Nucleus accumbens (tissue), 56 donors: Measurements from ENCODE around the gene CDH5.
"Not testable (repeated sequence)": the region's sequence is repeated elsewhere in the genome, so short reads cannot be mapped to it uniquely, and the experiment has no call there.

Experiments
- DNase-seq, 56 donors: peaks; one replicate each; lab custom pipeline; 2025; lab: John Stamatoyannopoulos, UW

Gene CDH5, protein sequence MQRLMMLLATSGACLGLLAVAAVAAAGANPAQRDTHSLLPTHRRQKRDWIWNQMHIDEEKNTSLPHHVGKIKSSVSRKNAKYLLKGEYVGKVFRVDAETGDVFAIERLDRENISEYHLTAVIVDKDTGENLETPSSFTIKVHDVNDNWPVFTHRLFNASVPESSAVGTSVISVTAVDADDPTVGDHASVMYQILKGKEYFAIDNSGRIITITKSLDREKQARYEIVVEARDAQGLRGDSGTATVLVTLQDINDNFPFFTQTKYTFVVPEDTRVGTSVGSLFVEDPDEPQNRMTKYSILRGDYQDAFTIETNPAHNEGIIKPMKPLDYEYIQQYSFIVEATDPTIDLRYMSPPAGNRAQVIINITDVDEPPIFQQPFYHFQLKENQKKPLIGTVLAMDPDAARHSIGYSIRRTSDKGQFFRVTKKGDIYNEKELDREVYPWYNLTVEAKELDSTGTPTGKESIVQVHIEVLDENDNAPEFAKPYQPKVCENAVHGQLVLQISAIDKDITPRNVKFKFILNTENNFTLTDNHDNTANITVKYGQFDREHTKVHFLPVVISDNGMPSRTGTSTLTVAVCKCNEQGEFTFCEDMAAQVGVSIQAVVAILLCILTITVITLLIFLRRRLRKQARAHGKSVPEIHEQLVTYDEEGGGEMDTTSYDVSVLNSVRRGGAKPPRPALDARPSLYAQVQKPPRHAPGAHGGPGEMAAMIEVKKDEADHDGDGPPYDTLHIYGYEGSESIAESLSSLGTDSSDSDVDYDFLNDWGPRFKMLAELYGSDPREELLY

DNA sequence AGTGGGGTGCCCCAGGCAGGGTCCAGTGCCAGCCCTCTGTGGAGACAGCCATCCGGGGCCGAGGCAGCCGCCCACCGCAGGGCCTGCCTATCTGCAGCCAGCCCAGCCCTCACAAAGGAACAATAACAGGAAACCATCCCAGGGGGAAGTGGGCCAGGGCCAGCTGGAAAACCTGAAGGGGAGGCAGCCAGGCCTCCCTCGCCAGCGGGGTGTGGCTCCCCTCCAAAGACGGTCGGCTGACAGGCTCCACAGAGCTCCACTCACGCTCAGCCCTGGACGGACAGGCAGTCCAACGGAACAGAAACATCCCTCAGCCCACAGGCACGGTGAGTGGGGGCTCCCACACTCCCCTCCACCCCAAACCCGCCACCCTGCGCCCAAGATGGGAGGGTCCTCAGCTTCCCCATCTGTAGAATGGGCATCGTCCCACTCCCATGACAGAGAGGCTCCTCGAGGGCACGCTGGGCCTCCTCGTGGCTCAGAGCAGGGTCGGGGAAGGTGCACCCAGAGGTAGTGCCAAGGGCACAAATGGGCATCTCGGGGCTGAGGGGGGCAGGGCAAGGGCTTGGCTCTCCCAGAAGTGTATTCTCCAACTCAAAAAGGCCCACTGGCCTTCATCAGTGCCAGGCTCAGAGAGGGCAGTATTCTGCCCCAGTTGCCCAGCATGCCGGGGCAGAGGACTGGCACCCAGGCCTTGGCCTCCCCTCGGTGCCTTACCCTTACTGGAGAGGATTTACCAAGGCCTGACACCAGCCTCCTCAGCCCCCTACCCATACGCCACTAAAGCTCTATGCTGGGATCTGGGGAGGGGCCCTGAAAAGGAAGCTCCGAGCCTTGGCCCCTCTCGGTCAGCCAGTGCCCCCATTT lies at the start of gene CDH5:
Gene CDH5 (plus strand): TSS at position 259 of the 867 bp plus-strand sequence. CDS start 12,647 bp downstream, outside the sequence.
- DNase-seq, result peak in 2 of 56 donors; percentile 12 to 16

DNA sequence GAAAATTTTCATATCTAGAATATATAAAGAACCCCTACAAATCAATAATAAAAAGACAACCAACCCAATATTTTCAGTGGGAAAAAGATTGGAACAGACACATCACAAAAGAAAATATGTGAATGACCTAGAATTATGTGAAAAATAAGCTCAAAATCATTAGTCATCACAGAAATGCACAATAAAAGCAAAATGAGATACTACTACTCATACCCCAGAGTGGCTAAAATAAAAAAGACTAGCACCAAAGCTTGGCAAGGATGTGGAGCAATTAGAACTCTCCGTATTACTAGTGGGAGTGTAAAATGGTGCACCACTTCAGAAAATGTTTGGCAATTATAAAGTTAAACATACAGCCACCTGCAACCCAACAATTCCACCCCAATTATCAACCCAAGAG lies 48.0 kb upstream of the CDH5 start:
- no peak for DNase-seq

DNA sequence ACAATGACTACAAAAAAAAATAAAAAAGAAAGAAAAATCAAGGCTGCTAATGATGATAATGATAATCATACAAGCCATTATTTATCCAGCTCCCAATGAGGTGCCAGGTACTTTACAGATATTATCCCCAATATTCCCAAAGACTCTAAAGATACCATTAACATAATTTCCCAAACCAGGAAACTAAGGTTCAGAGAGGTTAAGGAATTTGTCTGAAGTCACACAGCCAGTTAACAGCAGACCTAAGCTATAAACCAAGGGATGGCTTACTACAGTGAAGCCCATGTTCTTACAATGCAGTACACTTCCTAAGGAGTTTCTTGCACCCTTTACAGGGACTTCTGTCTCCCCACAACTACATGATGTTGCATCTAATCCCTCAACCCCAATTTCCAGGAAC lies 45.7 kb upstream of the CDH5 start:
- DNase-seq, result no peak

DNA sequence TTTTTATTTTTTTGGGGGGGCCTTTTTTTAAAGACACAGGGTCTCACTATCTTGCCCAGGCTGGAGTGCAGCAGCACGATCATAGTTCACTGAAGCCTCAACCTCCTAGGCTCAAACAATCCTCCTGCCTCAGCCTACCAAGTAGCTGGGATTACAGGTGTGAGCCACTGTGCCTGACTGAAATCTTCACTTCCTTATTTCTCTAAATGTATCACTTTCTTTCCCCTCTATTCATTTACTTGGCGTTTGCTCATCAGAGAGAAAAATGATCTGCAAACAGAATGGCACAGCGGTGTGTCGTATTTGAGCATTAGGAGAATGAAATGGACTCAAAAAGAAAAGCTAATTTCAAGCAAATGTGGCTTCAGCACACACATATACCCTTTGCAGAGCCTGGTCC lies 44.3 kb upstream of the CDH5 start:
- DNase-seq, result no peak

DNA sequence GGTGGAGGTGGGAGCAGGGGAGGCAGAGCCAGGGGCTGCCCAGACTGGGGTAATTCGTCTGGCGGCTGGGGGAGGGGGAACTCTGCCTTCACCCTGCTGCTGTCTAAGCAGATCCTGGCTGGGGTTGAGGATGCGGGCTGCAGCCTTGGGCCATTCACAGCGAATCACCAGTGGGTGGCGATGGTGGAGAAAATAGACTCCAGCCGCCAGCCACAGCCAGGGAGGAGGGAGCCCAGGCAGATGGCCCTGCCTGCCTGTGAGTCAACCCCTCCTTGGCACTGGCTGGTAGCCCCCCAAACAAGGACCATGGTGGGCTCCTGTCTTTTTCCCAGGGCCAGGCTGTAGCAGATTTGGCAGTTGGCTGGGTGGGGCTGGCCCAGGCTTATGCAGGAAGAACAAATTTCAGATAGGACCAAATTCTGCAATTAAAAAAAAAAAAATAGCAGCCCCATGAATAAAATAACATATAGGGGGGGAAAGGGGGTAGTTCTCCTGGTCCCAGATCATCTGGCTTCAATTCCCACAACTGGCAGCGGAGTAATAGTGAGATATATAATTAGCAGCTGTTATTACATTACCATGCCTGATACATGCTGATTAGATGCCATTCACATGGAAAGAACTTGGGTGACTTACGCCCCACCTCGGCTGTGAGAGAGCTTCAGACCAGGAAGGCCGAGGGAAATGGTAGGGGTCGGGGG lies 41.5 kb upstream of the CDH5 start:
- peak in 44 of 56 donors; percentile 6 to 76 (median 47) for DNase-seq

DNA sequence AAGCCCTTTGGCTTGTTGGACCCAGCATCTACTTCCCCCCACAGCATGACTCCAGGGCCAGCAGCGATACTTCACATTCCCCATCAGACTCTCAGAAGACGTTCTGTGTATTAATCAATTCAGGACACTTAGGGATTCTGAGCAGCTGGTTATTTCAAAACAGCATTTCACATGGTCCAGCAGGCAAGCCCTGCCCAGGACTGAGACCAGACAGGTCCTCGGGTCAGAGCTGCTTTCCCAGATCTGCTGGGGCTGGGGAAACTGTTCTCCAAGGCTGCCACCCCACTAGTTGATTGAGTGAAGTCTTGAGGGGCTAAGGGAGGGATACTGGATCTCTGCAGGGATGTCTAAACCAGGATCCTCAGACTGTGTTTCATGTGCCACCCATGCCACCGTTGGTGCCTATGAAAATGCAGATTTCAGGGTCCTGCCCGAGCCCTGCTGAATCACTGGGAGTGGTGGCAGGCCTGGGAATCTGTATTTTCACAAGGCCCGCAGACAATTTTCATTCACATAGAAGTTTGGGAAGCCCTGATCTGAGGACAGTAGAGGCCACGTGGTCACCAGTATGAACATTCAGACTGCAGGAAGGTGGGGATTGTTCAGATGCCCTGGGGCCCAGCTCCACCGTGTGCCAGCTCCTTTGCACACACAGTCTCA lies 40.6 kb upstream of the CDH5 start:
- no peak for DNase-seq

DNA sequence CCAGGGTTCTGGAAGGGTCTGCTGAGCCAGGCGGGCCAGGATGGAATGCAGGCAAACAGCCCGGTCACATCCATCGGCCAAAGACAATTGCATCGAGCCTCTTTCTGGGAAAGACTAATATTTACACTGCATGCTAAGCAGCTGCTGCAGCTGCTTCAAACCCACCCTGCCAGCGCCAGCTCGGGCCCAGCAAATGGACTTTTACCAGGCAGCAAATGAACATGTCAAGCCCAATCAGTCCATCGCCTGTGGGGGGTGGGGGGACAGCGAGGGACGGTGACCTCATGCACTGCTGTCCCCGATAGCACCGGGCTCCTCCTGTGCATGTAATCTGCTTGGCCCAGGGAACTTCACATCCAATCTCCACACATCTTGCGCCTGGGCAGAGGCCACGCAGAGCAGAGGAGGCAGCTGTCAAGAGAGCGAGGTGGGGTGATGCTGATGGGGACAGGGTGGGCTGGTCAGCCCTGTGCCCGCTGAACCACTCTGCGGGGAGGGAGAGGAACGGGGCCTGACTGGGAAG lies 39.4 kb upstream of the CDH5 start:
- DNase-seq, result peak in 42 of 56 donors; percentile 9 to 74 (median 39)

DNA sequence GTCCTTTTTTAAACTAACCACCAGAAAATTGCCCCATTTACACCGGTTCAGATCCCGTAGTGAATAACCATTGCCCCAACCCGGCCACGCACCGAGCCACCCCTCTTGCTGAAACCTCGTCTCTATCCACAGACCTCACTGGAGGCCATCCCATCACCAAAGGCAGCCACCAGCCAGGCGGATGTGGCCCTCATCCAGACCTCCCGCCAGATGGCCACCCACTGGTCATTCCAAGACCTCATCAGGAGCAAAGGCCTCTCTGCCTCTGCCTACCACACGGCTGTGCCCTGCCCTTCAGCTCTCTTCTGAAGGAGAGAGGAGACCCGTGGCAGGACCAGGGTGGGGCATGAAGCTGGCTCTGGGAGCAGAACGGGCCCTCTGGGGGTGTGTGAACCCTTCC lies 38.2 kb upstream of the CDH5 start:
- peak in 17 of 56 donors; percentile 9 to 34 (median 19) for DNase-seq

DNA sequence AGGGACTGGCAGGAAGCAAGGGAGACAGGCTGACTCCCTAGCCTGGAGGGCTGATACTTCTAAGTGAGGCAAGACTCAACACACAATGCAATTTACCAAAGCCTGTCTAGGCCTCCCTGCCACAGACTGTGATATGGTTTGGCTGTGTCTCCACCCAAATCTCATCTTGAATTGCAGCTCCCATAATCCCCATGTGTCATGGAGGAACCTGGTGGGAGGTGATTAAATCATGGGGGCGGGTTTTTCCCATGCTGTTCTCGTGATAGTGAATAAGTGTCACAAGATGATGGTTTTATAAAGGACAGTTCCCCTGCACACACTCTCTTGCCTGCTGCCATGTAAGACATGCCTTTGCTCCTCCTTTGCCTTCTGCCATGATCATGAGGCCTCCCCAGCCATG lies 35.0 kb upstream of the CDH5 start:
- DNase-seq, result not testable (repeated sequence)

DNA sequence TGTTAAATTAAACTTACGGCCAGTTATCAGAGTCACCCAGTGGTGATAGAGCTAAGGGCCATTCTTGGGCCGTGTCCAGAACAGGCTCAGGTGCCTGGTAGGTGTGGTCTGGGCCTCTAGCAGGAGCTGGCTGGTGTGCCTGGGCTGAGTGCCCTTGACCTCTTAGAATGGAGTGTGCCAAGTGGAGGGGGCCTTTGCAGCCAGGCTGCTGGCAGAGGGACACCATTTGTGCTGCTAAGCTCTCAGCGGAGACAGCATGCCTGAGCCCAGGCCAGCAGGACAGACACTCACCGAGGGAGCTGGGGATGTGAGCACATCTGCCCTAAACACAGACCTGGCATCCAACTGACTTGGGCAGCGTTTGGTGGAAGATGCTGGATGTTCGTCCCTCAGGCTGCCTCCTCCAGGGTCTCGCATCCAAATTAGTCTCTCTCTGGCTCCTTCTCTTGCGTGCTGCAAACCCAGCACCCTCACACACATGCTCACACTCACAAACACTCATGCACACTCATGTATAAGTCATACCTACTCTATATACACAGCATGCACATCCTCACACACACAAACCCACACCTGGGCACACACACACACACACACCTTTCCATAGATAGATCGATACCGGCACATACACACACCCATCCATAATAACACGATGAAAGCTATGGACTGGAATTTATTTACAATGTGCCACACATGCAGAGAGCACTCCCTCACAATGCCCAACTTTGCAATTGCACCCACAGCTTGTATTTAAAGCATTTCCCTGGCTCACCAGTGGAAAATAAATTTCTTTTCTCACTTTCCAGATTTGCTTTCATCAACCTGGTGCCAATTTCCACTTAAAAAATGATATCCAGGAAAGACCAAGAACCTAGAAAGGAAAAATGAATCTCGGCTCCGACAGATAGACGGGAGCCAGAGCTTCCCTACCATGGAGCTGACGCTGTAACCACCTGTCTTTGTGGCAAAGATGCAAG lies 33.6 kb upstream of the CDH5 start:
- DNase-seq, result peak in 1 of 56 donors; percentile 24

DNA sequence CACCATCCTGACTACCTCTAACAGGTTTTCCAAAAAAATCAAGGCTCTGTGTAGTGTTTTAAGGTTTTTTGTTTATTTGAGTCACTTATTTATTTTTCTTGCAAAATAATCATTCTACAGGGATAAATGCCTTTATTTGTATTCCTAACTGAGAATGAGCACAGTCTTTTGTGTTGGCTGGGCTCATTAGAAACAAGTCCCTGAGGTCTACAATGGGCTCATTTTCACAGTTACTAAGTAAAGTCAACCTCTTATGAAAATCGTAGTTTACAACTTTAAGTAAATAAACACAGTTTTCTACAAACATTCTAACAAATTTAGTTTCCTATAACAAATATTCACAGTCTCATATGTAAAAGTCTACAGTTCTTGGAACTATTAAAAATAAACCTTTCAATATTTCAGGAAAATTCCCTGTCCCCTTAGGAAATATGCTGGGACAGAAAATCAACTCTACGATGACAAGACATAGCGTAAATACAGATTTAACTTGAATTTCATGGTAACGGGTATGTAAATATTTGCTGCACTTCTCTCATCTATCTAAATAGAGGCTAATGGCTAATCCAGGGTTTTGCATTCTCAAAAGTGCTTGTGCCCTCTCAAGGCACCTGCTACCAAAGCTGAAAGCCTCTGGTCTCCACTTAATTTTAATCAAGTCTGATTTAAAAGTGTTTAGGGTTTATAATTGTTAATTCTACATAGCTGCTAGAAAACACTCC lies 31.5 kb upstream of the CDH5 start:
- DNase-seq, result no peak

DNA sequence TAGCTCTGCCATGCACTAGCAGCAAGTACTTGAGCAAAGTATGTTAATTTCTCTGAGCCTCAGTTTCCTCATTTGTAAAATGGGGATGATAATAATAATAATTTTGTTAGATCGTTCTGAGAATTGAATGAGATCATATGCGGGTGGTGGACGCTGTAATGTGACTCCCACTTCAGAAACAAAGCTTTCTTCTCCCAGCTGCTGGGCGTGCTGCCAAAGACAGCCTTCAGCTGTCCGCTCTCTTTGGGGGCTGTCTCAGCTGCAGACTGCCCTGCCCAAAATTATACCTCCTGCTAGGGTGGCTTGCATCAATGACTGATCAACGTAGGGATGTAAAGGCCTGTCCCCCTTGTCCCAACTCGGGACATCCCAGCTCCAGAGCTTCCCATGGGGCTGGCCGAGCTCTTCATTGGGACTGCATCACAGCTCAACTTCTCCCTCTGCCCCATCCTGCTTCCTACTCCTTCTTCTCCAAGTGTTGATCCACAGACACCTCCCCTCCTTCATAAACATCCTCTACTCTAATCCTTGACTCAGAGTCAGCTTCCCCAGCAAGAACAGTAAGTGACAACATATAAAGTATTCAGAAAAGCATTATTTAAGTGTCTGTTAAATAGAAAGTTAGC lies 30.7 kb upstream of the CDH5 start:
- DNase-seq, result peak in 51 of 56 donors; percentile 14 to 85 (median 63)

DNA sequence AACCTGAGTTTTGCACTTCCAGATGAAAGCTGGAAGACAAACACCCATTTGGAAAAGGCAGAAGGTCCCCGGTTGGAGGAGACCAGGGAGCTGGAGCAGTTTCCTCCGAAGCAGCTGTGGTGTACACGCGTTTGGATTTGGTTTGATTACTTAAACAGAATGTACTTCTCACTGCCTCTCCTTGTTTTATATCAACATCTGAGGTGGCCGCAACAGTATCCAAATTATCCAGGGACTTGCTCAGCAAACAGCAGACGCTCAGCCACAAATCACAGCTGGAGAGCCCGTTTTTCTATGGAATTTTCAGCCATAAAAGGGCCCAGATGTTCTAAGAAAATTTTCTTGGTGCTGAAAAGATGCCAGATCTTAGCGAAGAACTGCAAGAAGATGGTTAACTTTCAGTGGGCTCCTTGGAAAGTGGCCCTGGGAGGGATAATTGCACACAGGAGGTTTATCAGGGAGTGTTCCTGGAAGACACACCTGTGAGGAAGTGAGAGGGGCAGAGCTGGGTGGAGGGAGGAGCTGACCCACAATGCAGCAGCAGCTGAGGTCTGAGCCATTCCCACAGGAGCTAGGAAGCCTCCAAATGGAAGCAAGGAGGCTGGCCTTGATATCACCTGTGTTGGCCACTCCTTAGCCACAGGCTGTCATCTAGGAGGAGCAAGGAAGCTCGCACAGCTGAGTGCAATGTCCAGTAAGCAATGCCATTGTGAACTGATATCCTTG lies 28.9 kb upstream of the CDH5 start:
- no peak for DNase-seq

DNA sequence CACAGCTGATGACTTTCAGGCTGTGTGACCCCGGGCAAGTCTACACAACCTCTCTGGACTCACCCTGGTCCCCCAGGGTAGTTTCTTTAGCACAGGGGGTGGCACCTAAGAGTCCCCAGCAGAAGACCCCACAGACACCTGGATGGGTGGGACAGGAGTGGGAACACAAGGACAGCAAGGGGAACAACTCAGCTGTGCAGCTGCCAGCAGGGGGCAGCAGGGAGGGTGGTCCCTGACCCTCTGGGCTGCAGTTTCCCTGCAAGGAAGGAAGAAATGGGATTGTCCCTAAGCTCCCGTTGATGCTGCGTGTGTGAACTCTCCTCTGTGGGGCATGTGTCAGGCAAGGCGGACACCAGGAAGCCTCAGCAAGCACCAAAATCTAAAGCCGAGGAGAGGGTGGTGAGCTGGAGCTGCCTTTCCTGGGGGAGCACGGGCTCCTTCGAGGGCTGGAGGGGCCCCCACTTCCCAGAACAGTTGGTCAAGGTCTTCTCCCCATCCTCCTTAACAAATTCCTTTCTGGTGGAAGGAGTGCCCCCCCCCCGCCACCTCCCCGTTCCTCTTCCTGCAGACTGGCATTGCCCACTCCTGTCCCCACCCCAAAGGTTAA lies 24.1 kb upstream of the CDH5 start:
- peak in 10 of 56 donors; percentile 1 to 33 (median 13) for DNase-seq

DNA sequence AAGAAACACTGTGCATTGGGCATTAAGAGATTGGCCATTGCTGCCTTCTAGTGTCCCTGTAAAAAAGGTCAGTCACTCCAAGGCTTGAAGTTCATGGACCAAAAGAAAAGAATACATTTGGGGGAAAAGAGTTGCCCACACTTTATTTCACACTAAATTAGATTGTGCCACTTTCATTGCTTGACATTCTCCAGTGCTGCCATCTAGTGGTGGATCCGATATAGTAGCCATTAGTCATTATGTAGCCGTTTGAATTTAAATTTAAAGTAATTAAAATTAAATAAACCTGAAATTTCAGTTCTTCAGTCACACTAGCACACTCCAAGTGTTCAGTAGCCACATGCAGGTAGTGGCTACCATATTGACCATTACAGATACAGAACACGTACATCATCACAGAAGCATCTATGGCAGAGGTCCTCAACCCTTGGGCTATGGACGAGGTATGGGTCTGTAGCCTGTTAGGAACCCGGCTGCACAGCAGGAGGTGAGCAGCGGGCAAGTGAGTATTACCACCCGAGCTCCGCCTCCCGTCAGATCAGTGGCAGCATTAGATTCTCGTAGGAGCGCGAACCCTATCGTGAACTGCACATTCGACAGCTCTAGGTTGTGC lies 21.9 kb upstream of the CDH5 start:
- peak in 14 of 56 donors; percentile 10 to 70 (median 30) for DNase-seq
